HG03439 (cell line): ENCODE measurements around the gene RPS6KA2.

Experiments
- ATAC-seq: cut with Tn5 transposase; IDR thresholded peaks from one replicate; pipeline ENCODE4 v1.9.1; 2021; ENCODE audit warnings: mild to moderate bottlenecking, moderate library complexity; ENCODE audit not compliant: unreplicated experiment

The RPS6KA2 gene

GRCh38 chr6:166459272-166459671 is 167.8 kb downstream of the RPS6KA2 start:
- ATAC-seq: no peak

GRCh38 chr6:166456395-166457156 is 170.5 kb downstream of the RPS6KA2 start:
- ATAC-seq: no peak

GRCh38 chr6:166454692-166455515 is 172.1 kb downstream of the RPS6KA2 start:
- ATAC-seq: no peak

- ATAC-seq: no peak
These were observed 173.4 kb downstream of the RPS6KA2 start for GRCh38 chr6:166453651-166454050.

- ATAC-seq: no peak
These were observed 176.7 kb downstream of the RPS6KA2 start for GRCh38 chr6:166450167-166450873.

GRCh38 chr6:166449641-166450040 is 177.4 kb downstream of the RPS6KA2 start:
- no peak for ATAC-seq

GRCh38 chr6:166449036-166449435 is 178.0 kb downstream of the RPS6KA2 start:
- ATAC-seq: no peak

- no peak for ATAC-seq
These were observed 178.6 kb downstream of the RPS6KA2 start for GRCh38 chr6:166448432-166448831.

GRCh38 chr6:166446567-166447065 is 180.4 kb downstream of the RPS6KA2 start:
- ATAC-seq: no peak

- peak; percentile 64 for ATAC-seq
These were observed 180.9 kb downstream of the RPS6KA2 start for GRCh38 chr6:166446146-166446545.

- no peak for ATAC-seq
These were observed 182.6 kb downstream of the RPS6KA2 start for GRCh38 chr6:166444446-166444845.

GRCh38 chr6:166443166-166443565 is 183.9 kb downstream of the RPS6KA2 start:
- no peak for ATAC-seq

GRCh38 chr6:166442131-166442685 is 184.8 kb downstream of the RPS6KA2 start:
- ATAC-seq: no peak

GRCh38 chr6:166441325-166442078 is 185.5 kb downstream of the RPS6KA2 start:
- ATAC-seq: no peak

- ATAC-seq: no peak
These were observed 186.3 kb downstream of the RPS6KA2 start for GRCh38 chr6:166440729-166441128.

- no peak for ATAC-seq
These were observed 186.9 kb downstream of the RPS6KA2 start for GRCh38 chr6:166440106-166440505.

- no peak for ATAC-seq
These were observed 187.5 kb downstream of the RPS6KA2 start for GRCh38 chr6:166439366-166440091.

GRCh38 chr6:166438211-166438861 is 188.7 kb downstream of the RPS6KA2 start:
- no peak for ATAC-seq

GRCh38 chr6:166437661-166438060 is 189.4 kb downstream of the RPS6KA2 start:
- ATAC-seq: no peak
